Heart right ventricle (tissue), 16 donors: ENCODE results near the gene EMILIN1. TPM values are rescaled to one million over a fixed set of nuclear protein-coding genes. Genes with fewer than 3 reads are reported as not detected.
"Not testable (repeated sequence)": the region's sequence is repeated elsewhere in the genome, so short reads cannot be mapped to it uniquely, and the experiment has no call there.

Source experiments
- ATAC-seq, 8 donors: fragments of 200-7000 bp; cut with Tn5 transposase; one replicate each; pipeline ENCODE4 v1.9.1; 2020; ENCODE audit warnings: mild to moderate bottlenecking in 8 of 8, moderate library complexity in 8 of 8, moderate number of reproducible peaks in 1 of 8
- DNase-seq, 2 donors: peaks; one replicate each; pipeline ENCODE4 v3.0.0-alpha.2; 2020
- H3K27ac ChIP-seq, 10 donors: fragments of 200-600 bp; sonication (generic) in 2 of 10; one replicate each; pipeline versions ENCODE4 v1.5.0 to v1.8.0; 2020 to 2022; ENCODE audit warnings: mild to moderate bottlenecking in 3 of 10
- H3K27me3 ChIP-seq, 7 donors: fragments of 200-600 bp; one replicate each; pipeline ENCODE4 v1.8.0; 2021 to 2022; ENCODE audit warnings: mild to moderate bottlenecking in 2 of 7
- H3K36me3 ChIP-seq, 9 donors: fragments of 200-600 bp; sonication (generic) in 1 of 9; one replicate each; pipeline versions ENCODE4 v1.5.0 to v1.8.0; 2020 to 2022; ENCODE audit warnings: mild to moderate bottlenecking in 2 of 9
- H3K4me1 ChIP-seq, 9 donors: fragments of 200-600 bp; sonication (generic) in 1 of 9; one replicate each; pipeline versions ENCODE4 v1.5.0 to v1.8.0; 2020 to 2022; ENCODE audit warnings: mild to moderate bottlenecking in 4 of 9
- H3K4me3 ChIP-seq, 10 donors: fragments of 200-600 bp; sonication (generic) in 2 of 10; one replicate each; pipeline versions ENCODE4 v1.5.0 to v1.8.0; 2020 to 2022; ENCODE audit warnings: mild to moderate bottlenecking in 7 of 10, moderate library complexity in 2 of 10
- H3K9me3 ChIP-seq, 11 donors: fragments of 200-600 bp in 10 of 11; sonication (generic) in 2 of 11; one replicate each; pipeline versions ENCODE4 v1.5.0 to v1.8.0; 2013 to 2022; ENCODE audit warnings: mild to moderate bottlenecking in 2 of 11, control low read depth in 1 of 11, moderate library complexity in 1 of 11
- CTCF ChIP-seq, 9 donors: fragments of 200-600 bp; sonication (generic) in 2 of 9; IDR thresholded peaks; one replicate each; pipeline versions ENCODE4 v1.5.0 to v1.8.0; 2021 to 2022; ENCODE audit warnings: antibody characterized with exemption in 9 of 9, mild to moderate bottlenecking in 5 of 9, moderate library complexity in 1 of 9
- WGBS, 2 donors: extraction: QIAGEN DNeasy Blood & Tissue Kit; methylation state at CpG; one replicate each; pipeline ENCODE4 v1.1.7; 2013; ENCODE audit warnings: inconsistent platforms in 1 of 2; 5-methylcytosine and 5-hydroxymethylcytosine counted together
- intact Hi-C, 10 donors: fragments of 100-400 bp; cut with DNase I; formaldehyde crosslinking; loops; one replicate each; pipeline versions ENCODE4 v1.11.1 to v1.14.2; 2022
- polyA plus RNA-seq, 2 donors: library from polyadenylated mRNA; stranded (reverse); fragments of 200-250 nt; gene quantifications; one replicate each; pipeline ENCODE4 v1.2.3, GENCODE V29; 2013
- total RNA-seq, 10 donors: library from RNA; stranded (reverse); fragmentation: NEBNext Ultra II Directional in 3 of 10; extraction: Animal tissue kit (Norgen Biotek cat#: 25700) in 3 of 10; gene quantifications; one replicate each; pipeline versions ENCODE4 v1.2.1 to v1.2.4, GENCODE V29; 2021 to 2023
- donor health status: Arrhythmogenic right ventricular cardiomyopathy.
- donor health status: ischemic (EF 13 %, LVEDD 7.1; RV severe dilation, severe dysfunction).
- donor health status: healthy with polysubstance abuse.
- donor health status: DM: no; HTN: yes; CAD: no.
- donor health status: DM: no; HTN: no; CAD: no.
- donor health status: ischemic (EF 25% LVEDD 6.9; RV normal size, moderate dysfunction).
- donor health status: ischemic (EF 25% LVEDD 5.7; RV mildly dilated, moderate dysfunction).
- donor health status: healthy.
- donor health status: DM: yes; HTN: yes; CAD: no.
- donor health status: Ischemic cardiomyopathy.
- donor health status: ischemic (EF 35%, LVEDD 5.7; RV mildly dilated, moderate dysfunction).
- donor health status: nonischemic (EF 11% LVEDD 7.7; RV severe dilation, severe dysfunction).
- donor health status: DM: yes; HTN: yes; CAD: no.
- donor health status: PGD.
- donor health status: ischemic (EF 29% LVEDD 5.4; RV normal size, mild dysfunction).
- donor health status: nonischemic (EF 23%, LVEDD 6.1; RV moderate dilation, normal function).

Gene EMILIN1
- total and polyA plus RNA-seq, 12 donors: 6.8 to 53.2 (median 15.3) TPM

GRCh38 chr2:27115519-27115918, 37.1 kb downstream of the EMILIN1 start:
- no peak for TF ChIP-seq CTCF (IDR thresholded peaks at IDR 0.05)
- intact Hi-C loops: no loop called here
- DNase-seq (no peak), ATAC-seq (no peak)
- Histone ChIP-seq H3K36me3 (no peaks in the 10 kb centered on the region), H3K27ac (no peak overlapping the region), H3K4me1 (peaks cover 4 to 11% (median 6%) of the 10 kb centered on the region in 9 donors), H3K27me3 (peaks cover 3 to 37% (median 28%) of the 10 kb centered on the region in 7 donors), H3K4me3 (no peak overlapping the region), H3K9me3 (no peaks in the 10 kb centered on the region)
- 67 to 76% methylated on average over 2 of the region's 2 CpGs for WGBS, 2 donors

GRCh38 chr2:27117995-27118524, 39.6 kb downstream of the EMILIN1 start:
- DNase-seq: no peak
- no peak for ATAC-seq
- peak overlapping the region in 9 of 10 donors; percentile 26 to 45 (median 35) for H3K4me3 ChIP-seq
- intact Hi-C loops: no loop called here
- H3K36me3 ChIP-seq: no peaks in the 10 kb centered on the region
- no peak for TF ChIP-seq CTCF (IDR thresholded peaks at IDR 0.05)
- H3K27me3 ChIP-seq: peaks cover 3 to 37% (median 28%) of the 10 kb centered on the region in 7 donors
- no peak overlapping the region for H3K27ac ChIP-seq
- no peaks in the 10 kb centered on the region for H3K9me3 ChIP-seq
- peaks cover 4 to 17% (median 9%) of the 10 kb centered on the region in 9 donors for H3K4me1 ChIP-seq
- WGBS, 2 donors: 23% methylated on average over 14 of the region's 14 CpGs

- Histone ChIP-seq H3K4me3 (peak within 1 kb of the TSS in 9 of 10 donors; percentile 26 to 45 (median 35)), H3K4me1 (peaks cover 4 to 24% (median 11%) of the 10 kb centered on the region in 9 donors), H3K9me3 (no peaks in the 10 kb centered on the region), H3K36me3 (no peaks in the 10 kb centered on the region), H3K27ac (no peak within 1 kb of the TSS), H3K27me3 (peaks cover 3 to 37% (median 28%) of the 10 kb centered on the region in 7 donors)
- ATAC-seq (peak in 2 of 8 donors; percentile 11 to 25), DNase-seq (no peak)
- intact Hi-C loops: no loop called here
- 3 to 5% methylated on average over 74 to 84 of the region's 84 CpGs for WGBS, 2 donors
- no peak for TF ChIP-seq CTCF (IDR thresholded peaks at IDR 0.05)
These were observed 40.3 kb downstream of the EMILIN1 start, which contains the start of gene CGREF1 for GRCh38 chr2:27118525-27119329. CGREF1 (minus strand) TSS chr2:27119128; CDS start chr2:27104366, 14,762 bp downstream.

GRCh38 chr2:27119330-27119670, 40.9 kb downstream of the EMILIN1 start:
- not testable (repeated sequence) for ATAC-seq

More at GRCh38 chr2:27119330-27119670, 40.9 kb downstream of the EMILIN1 start:
- H3K27ac ChIP-seq, H3K36me3 ChIP-seq, intact Hi-C loops, H3K9me3 ChIP-seq, DNase-seq: not testable (repeated sequence)
- H3K4me1 ChIP-seq: peaks cover 4 to 27% (median 11%) of the 10 kb centered on the region in 9 donors
- H3K27me3 ChIP-seq: peaks cover 3 to 37% (median 28%) of the 10 kb centered on the region in 7 donors
- peak overlapping the region in 8 of 10 donors; percentile 26 to 45 (median 36) for H3K4me3 ChIP-seq
- WGBS, 2 donors: 83% methylated on average over 8 of the region's 8 CpGs
